ENCODE results near the gene PKP4.

GRCh38 chr2:158518084-158518483, 61.3 kb downstream of the PKP4 start:
- TF ChIP-seq CTCF (conservative IDR thresholded peaks at IDR 0.05; ENCODE audit: low read depth, low read length) (no peak), EZH2 (IDR thresholded peaks at IDR 0.05; ENCODE audit: low read length, unreplicated experiment) (no peak), EZH2phosphoT487 (IDR thresholded peaks at IDR 0.05; ENCODE audit: borderline replicate concordance, low read length) (no peak)
